ENCODE data around the gene AWAT2.
"Not testable (repeated sequence)": the region's sequence is repeated elsewhere in the genome, so short reads cannot be mapped to it uniquely, and the experiment has no call there.

AWAT2 gene

GRCh38 chrX:70026851-70027200 lies 22.9 kb downstream of the AWAT2 start:
- ATAC-seq = no peak
- H3K4me3 Mint-ChIP-seq = no peak overlapping the region
- H3K36me3 Mint-ChIP-seq = no peaks in the 10 kb centered on the region
- H3K4me1 Mint-ChIP-seq = peaks cover 20% of the 10 kb centered on the region
- H3K9me3 Mint-ChIP-seq = no peaks in the 10 kb centered on the region
- no peak overlapping the region for H3K27ac Mint-ChIP-seq
- no peak for DNase-seq (ENCODE audit: low spot score in 2 of 2)

GRCh38 chrX:70026112-70026850 lies 23.5 kb downstream of the AWAT2 start:
- ATAC-seq (no peak), DNase-seq (ENCODE audit: low spot score in 2 of 2) (no peak)
- no peaks in the 10 kb centered on the region for H3K9me3 Mint-ChIP-seq
- H3K4me3 Mint-ChIP-seq = no peak overlapping the region
- no peaks in the 10 kb centered on the region for H3K36me3 Mint-ChIP-seq
- H3K27ac Mint-ChIP-seq = no peak overlapping the region
- peaks cover 20% of the 10 kb centered on the region for H3K4me1 Mint-ChIP-seq

DNA sequence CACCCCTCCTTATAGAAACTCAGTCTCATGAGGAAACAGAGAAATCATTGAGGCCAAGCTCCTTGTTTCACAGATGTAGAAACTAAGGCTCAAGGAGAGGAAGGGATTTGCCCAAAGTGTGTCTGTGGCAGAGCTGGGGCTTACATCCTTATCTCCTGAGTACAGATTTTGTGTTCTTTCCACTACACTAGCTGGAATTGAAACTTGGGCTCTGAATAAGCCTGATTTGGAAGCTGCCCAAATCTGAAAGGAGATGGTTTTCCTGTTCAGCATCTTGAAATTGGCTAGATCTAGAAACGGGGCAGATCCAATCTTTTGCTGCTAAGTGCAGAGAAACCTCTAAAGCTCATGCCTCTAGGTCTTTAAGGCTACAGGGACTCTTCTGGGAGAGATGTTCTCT lies 24.3 kb downstream of the AWAT2 start:
- ATAC-seq = no peak
- Mint-ChIP-seq H3K4me3 (no peak overlapping the region), H3K9me3 (no peaks in the 10 kb centered on the region), H3K27ac (no peak overlapping the region), H3K4me1 (peaks cover 20% of the 10 kb centered on the region), H3K36me3 (no peaks in the 10 kb centered on the region)
- DNase-seq (ENCODE audit: low spot score in 2 of 2) = no peak

DNA sequence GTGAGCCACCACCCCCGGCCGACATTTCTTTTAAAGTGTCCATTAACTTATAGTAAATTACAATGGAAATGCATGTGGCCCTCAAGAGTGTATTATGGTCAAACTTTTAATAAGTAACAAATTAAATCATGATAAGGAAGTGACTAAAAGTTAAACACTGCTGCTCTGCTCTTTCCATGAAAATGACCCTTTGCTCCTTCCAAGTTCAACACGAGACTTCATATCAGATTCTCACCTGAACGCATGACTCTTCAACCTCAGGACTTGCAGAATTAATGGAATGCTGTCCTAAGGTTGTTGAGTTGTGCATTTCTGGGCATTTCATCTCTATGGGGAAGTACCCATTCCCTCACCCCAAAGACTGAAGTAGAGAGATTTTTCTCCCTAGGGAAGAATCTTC lies 27.1 kb downstream of the AWAT2 start:
- peaks cover 20% of the 10 kb centered on the region for H3K4me1 Mint-ChIP-seq
- no peak overlapping the region for H3K4me3 Mint-ChIP-seq
- no peaks in the 10 kb centered on the region for H3K36me3 Mint-ChIP-seq
- H3K27ac Mint-ChIP-seq = no peak overlapping the region
- DNase-seq (ENCODE audit: low spot score in 2 of 2) (no peak), ATAC-seq (no peak)
- H3K9me3 Mint-ChIP-seq = no peaks in the 10 kb centered on the region

DNA sequence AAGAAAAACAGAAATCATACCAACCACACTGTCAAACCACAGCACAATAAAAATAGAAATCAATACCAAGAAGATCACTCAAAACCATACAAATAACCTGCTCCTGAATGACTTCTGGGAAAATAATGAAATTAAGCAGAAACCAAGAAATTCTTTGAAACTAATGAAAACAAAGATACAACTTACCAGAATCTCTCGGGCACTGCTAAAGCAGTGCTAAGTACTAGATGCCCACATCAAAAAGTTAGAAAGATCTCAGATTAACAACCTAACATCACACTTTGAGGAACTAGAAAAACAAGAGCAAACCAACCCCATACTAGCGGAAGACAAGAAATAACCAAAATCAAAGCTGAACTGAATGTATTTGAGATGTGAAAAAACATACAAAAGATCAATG lies 33.2 kb downstream of the AWAT2 start:
- H3K4me1 Mint-ChIP-seq = peaks cover 12% of the 10 kb centered on the region
- peak; percentile 47 for ATAC-seq
- DNase-seq (ENCODE audit: low spot score in 2 of 2) = no peak
- no peak overlapping the region for H3K27ac Mint-ChIP-seq
- H3K9me3 Mint-ChIP-seq = no peaks in the 10 kb centered on the region
- H3K36me3 Mint-ChIP-seq = no peaks in the 10 kb centered on the region
- H3K4me3 Mint-ChIP-seq = peak overlapping the region; percentile 11

DNA sequence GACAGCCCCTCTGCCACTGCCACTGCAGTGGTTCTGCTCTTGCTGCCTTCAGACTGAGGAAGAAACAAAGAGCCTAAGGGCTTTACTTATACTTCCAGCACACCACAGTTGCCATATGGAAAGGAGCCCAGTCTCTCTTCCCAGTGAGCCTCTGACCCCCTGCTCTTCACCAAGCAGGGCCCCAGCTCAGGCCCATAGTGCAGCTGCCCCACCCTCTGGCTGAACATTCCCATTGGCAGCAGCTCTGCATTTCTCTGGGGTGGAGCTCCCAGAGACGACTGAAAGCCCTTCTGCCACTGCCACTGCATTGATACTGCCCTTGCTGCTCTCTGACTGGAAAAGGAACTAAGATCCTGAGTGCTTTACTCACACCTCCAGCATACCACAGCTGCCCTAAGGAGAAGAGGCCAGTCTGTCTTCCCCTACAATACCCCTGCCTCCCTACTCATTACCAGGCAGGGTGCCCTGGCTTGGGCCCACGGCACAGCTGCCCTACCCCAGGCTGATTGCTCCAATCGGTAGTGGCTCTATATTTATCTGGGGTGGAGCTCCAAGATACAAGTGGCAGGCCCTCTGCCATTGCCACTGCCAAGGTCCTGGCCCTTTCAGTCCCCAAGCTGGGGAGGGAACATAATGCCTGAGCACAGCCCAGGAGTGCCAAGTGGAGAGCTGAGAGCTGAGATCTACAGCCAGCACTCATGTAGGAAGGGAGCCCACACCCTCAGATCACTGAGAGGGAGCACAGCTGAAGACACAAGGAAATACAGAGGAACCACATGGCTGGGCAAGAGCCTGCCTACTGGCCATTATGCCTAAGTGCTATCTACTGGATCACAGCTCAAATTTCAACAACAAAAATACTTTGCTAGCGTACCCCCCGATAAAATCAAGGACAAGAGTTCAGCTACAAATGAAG lies 36.0 kb downstream of the AWAT2 start:
- Mint-ChIP-seq H3K9me3 (no peaks in the 10 kb centered on the region), H3K4me3 (no peak overlapping the region), H3K36me3 (no peaks in the 10 kb centered on the region), H3K4me1 (peaks cover 12% of the 10 kb centered on the region), H3K27ac (no peak overlapping the region)
- DNase-seq (ENCODE audit: low spot score in 2 of 2) (no peak), ATAC-seq (no peak)

- no peak overlapping the region for H3K27ac Mint-ChIP-seq
- no peaks in the 10 kb centered on the region for H3K9me3 Mint-ChIP-seq
- H3K4me1 Mint-ChIP-seq = peaks cover 12% of the 10 kb centered on the region
- no peak overlapping the region for H3K4me3 Mint-ChIP-seq
- no peaks in the 10 kb centered on the region for H3K36me3 Mint-ChIP-seq
- DNase-seq (ENCODE audit: low spot score in 2 of 2) (no peak), ATAC-seq (no peak)
Measured at GRCh38 chrX:70012756-70013155, 37.0 kb downstream of the AWAT2 start.

DNA sequence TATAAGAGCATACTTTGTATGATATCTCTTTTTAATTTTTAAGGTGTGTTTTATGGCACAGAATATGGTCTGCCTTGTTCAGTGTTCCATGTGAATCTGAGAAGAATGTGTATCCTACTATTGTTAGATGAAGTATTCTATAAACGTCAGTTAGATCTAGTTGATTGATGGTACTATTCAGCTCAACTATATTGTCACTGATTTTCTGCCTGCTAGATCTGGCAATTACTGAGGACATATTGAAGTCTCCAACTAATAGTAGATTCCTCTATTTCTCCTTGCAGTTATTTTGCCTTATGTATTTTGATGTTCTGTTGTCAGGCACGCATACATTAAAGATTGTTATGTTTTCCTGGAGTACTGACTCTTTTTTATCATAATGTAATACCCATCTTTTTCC lies 39.8 kb downstream of the AWAT2 start:
- H3K4me1 Mint-ChIP-seq = no peaks in the 10 kb centered on the region
- no peak for DNase-seq (ENCODE audit: low spot score in 2 of 2)
- H3K4me3 Mint-ChIP-seq = no peak overlapping the region
- H3K36me3 Mint-ChIP-seq = no peaks in the 10 kb centered on the region
- no peaks in the 10 kb centered on the region for H3K9me3 Mint-ChIP-seq
- H3K27ac Mint-ChIP-seq = no peak overlapping the region
- no peak for ATAC-seq

DNA sequence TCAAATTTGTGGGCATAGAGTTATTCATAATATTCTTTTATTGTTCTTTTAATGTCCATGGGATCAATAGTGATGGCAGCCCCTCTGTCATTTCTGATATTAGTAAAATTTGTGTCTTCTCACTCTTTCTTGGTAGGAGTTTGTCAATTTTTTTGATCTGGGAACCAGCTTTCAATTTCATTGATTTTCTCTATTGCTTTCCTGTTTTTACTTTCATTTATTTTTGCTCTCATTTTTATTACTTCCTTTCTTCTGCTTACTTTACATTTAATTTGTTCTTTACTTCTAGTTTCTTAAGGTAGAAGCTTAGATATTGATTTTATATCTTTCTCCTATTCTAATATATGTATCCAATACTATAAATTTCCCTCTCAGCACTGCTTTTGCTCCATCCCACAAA lies 40.7 kb downstream of the AWAT2 start:
- H3K27ac Mint-ChIP-seq = no peak overlapping the region
- DNase-seq (ENCODE audit: low spot score in 2 of 2) = no peak
- H3K9me3 Mint-ChIP-seq = no peaks in the 10 kb centered on the region
- no peak overlapping the region for H3K4me3 Mint-ChIP-seq
- no peaks in the 10 kb centered on the region for H3K36me3 Mint-ChIP-seq
- no peaks in the 10 kb centered on the region for H3K4me1 Mint-ChIP-seq
- ATAC-seq = no peak

- DNase-seq (ENCODE audit: low spot score in 2 of 2) = no peak
- no peak for ATAC-seq
- no peaks in the 10 kb centered on the region for H3K36me3 Mint-ChIP-seq
- H3K4me3 Mint-ChIP-seq = no peak overlapping the region
- H3K4me1 Mint-ChIP-seq = no peaks in the 10 kb centered on the region
- no peak overlapping the region for H3K27ac Mint-ChIP-seq
- H3K9me3 Mint-ChIP-seq = no peaks in the 10 kb centered on the region
Measured at GRCh38 chrX:70007946-70008345, 41.8 kb downstream of the AWAT2 start.

DNA sequence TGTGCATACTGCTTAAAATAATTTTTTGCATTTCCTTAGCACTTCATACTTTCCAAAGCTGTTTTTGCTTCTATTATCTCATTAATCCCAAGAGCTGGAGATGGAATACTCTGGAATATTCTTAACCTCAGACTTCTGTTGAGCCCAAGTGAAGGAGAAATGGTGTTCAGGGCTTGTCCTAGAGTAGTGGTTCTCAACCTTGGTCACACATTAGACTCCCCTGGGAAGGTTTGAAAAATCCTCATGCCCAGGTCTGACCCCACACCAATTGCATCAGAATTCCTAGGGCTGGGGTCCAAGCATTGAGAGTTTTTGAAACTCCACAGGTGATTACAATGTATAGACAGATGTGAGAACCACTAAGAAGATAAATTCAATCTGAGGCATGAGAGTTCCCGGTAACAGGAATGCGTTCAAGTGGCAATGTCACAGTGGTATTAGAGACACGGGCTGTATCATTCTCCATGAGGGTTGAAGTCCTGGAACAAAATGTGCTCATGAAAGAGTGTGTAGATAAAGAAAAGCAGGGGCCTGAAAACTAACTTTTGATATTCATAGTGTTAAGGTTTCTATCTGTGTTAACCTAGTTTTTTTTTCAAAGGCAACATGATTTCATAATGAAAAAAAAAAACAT lies 47.9 kb downstream of the AWAT2 start:
- H3K9me3 Mint-ChIP-seq = peaks cover 4% of the 10 kb centered on the region
- ATAC-seq = no peak
- no peak overlapping the region for H3K27ac Mint-ChIP-seq
- H3K36me3 Mint-ChIP-seq = no peaks in the 10 kb centered on the region
- no peak overlapping the region for H3K4me3 Mint-ChIP-seq
- no peaks in the 10 kb centered on the region for H3K4me1 Mint-ChIP-seq
- no peak for DNase-seq (ENCODE audit: low spot score in 2 of 2)

- Mint-ChIP-seq H3K4me3 (no peak overlapping the region), H3K9me3 (peaks cover 4% of the 10 kb centered on the region), H3K27ac (no peak overlapping the region), H3K4me1 (no peaks in the 10 kb centered on the region), H3K36me3 (no peaks in the 10 kb centered on the region)
- DNase-seq (ENCODE audit: low spot score in 2 of 2) (no peak), ATAC-seq (no peak)
Measured at GRCh38 chrX:70001269-70001668, 48.5 kb downstream of the AWAT2 start.

- not testable (repeated sequence) for ATAC-seq; H3K36me3 Mint-ChIP-seq; H3K9me3 Mint-ChIP-seq; H3K4me3 Mint-ChIP-seq; H3K27ac Mint-ChIP-seq; H3K4me1 Mint-ChIP-seq; DNase-seq (ENCODE audit: low spot score in 2 of 2)
Measured at GRCh38 chrX:69998299-69998698, 51.4 kb downstream of the AWAT2 start.

- no peaks in the 10 kb centered on the region for H3K4me1 Mint-ChIP-seq
- H3K9me3 Mint-ChIP-seq = peaks cover 4% of the 10 kb centered on the region
- H3K36me3 Mint-ChIP-seq = no peaks in the 10 kb centered on the region
- H3K27ac Mint-ChIP-seq = no peak overlapping the region
- ATAC-seq (no peak), DNase-seq (ENCODE audit: low spot score in 2 of 2) (no peak)
- H3K4me3 Mint-ChIP-seq = no peak overlapping the region
Measured at GRCh38 chrX:69996113-69996468, 53.6 kb downstream of the AWAT2 start.

DNA sequence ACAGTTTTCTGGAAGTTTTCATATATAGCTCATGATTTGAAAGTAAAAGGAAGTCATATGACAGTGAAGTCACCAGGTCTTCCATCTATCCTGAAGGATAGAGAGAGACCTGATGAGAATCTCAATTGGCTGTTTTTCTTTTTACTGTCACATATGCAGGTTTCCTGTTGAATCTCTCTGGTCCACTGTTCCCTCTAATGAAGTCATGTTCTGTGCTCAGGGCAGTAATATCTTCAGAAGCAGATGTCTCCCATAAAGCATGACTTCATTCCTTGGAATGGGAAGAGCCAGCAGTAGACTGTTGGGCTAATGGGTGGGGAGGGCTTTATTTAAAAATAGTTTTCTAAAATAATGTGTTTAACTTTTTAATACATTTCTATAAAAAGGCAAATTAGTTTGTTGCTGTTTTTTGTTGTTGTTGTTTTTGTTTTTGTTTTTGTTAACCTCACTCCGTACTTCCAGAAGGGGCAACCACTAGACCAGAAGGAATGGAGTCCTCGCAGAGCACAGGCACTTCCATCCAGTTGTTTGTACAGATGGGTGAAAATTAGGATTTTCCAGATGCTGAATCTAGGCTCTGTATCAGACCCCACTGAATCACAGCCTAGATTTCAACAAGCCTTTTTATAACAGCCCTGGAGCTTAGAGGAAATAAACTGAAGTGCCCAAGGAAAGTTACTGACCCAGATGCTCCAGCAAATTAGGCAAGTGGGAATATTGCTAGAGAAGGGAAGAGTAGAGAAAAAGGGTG lies 54.2 kb downstream of the AWAT2 start:
- Mint-ChIP-seq H3K4me1 (no peaks in the 10 kb centered on the region), H3K9me3 (peaks cover 4% of the 10 kb centered on the region), H3K4me3 (no peak overlapping the region), H3K27ac (no peak overlapping the region), H3K36me3 (no peaks in the 10 kb centered on the region)
- no peak for ATAC-seq
- DNase-seq (ENCODE audit: low spot score in 2 of 2) = no peak
